ENCODE results near the gene RGS10.

Gene RGS10

DNA sequence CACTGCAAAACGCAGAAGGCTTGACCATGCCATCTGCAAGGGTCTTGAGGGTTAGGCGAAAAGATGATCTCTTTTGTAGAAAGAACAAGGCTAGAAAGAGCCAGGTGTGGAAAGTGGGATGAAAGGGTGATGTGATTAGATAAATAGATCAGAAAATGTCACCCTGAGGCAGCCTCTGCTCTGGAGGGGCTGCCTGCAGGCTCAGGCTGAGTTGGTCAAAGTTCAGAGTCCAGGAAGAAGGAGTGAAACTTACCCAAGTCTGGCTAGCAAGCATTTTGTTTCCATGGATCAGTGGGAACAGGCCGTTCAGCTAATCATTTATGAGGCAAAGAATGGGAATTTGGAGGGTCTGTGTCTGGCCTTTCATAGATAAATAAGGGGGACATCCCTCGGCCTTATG is 79.7 kb downstream of the RGS10 start:
- H3K4me1 Mint-ChIP-seq: peaks cover 11% of the 10 kb centered on the region
- peaks cover 19% of the 10 kb centered on the region for H3K9me3 Mint-ChIP-seq
- H3K27me3 Mint-ChIP-seq (ENCODE audit: low read depth, poor library complexity): peaks cover 12% of the 10 kb centered on the region
- DNase-seq: no peak
- no peak overlapping the region for H3K27ac Mint-ChIP-seq
- peaks cover 13% of the 10 kb centered on the region for H3K36me3 Mint-ChIP-seq (ENCODE audit: low read depth)
- TF ChIP-seq, protein P1, sequence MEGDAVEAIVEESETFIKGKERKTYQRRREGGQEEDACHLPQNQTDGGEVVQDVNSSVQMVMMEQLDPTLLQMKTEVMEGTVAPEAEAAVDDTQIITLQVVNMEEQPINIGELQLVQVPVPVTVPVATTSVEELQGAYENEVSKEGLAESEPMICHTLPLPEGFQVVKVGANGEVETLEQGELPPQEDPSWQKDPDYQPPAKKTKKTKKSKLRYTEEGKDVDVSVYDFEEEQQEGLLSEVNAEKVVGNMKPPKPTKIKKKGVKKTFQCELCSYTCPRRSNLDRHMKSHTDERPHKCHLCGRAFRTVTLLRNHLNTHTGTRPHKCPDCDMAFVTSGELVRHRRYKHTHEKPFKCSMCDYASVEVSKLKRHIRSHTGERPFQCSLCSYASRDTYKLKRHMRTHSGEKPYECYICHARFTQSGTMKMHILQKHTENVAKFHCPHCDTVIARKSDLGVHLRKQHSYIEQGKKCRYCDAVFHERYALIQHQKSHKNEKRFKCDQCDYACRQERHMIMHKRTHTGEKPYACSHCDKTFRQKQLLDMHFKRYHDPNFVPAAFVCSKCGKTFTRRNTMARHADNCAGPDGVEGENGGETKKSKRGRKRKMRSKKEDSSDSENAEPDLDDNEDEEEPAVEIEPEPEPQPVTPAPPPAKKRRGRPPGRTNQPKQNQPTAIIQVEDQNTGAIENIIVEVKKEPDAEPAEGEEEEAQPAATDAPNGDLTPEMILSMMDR (IDR thresholded peaks at IDR 0.05): no peak
- H3K4me3 Mint-ChIP-seq: no peak overlapping the region

GRCh38 chr10:119461923-119462322 is 80.6 kb downstream of the RGS10 start:
- Mint-ChIP-seq H3K27me3 (ENCODE audit: low read depth, poor library complexity) (peaks cover 9% of the 10 kb centered on the region), H3K4me1 (peaks cover 11% of the 10 kb centered on the region), H3K4me3 (no peak overlapping the region), H3K9me3 (peaks cover 19% of the 10 kb centered on the region), H3K36me3 (ENCODE audit: low read depth) (peaks cover 13% of the 10 kb centered on the region), H3K27ac (no peak overlapping the region)
- no peak for DNase-seq
- TF ChIP-seq, protein P1 (IDR thresholded peaks at IDR 0.05): no peak

DNA sequence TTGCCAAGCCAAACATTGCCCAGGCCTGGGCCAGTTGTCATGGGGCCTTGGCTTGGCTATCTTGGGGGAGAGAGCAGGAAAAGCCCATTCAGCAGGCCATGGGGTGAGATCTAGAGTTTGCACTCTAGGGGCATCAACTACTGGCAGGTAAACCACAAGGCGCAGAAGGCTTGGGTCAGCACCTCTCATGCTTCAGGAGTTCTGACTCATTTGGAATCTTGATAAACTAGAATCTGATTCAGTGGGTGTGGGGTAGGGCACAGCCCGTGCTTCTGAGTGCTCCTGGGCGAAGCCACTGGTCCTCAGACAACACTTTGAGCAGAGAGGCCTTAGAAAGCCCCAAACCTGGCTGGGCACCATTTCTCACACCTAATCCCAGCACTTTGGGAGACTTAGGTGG is 81.1 kb downstream of the RGS10 start:
- Mint-ChIP-seq H3K27me3 (ENCODE audit: low read depth, poor library complexity) (peaks cover 9% of the 10 kb centered on the region), H3K9me3 (peaks cover 19% of the 10 kb centered on the region), H3K4me1 (peaks cover 11% of the 10 kb centered on the region), H3K36me3 (ENCODE audit: low read depth) (peaks cover 13% of the 10 kb centered on the region), H3K4me3 (no peak overlapping the region), H3K27ac (no peak overlapping the region)
- TF ChIP-seq, protein P1 (IDR thresholded peaks at IDR 0.05): no peak
- DNase-seq: no peak

DNA sequence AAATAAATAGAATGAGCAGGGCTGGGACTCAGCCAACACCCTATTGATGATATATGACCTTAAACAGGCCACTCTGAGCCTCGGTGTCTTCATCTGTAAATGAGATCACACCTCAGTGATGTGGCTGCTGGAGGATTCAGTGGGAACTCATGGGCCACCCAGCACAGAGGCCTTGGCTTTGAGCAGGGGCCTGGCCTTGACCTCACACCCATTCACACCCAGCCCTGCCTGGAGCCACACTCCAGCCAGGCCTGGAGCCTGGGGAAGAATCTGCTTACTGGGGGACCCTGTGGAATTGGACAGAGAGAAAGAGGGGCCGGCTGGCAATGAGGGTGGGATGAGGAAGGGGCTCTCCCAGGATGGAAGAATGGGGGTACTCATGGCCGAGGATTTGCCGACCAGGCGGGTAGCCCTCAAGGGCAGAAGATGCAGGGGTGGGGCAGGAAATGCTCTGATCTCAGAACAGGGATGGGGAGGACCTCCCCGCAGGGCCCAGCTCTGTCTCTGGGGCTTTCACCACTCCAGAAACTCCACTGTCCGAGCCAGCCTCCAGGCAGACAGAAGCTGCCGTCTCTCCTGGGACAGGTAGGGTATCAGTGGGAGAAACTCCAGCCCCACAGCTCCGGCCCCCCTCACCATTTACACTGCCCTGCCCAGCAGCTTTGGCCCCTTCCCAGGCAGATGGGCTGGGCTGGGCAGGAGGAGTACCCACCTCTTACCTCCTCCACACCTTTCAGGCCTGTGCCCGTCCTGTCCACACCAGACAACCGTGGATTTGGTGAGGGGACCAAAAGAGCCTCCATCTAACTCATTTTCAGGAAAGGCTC is 81.9 kb downstream of the RGS10 start:
- Mint-ChIP-seq H3K4me3 (no peak overlapping the region), H3K36me3 (ENCODE audit: low read depth) (peaks cover 18% of the 10 kb centered on the region), H3K4me1 (peaks cover 11% of the 10 kb centered on the region), H3K27ac (no peak overlapping the region), H3K9me3 (peaks cover 19% of the 10 kb centered on the region), H3K27me3 (ENCODE audit: low read depth, poor library complexity) (peaks cover 9% of the 10 kb centered on the region)
- DNase-seq: no peak
- TF ChIP-seq, protein P1 (IDR thresholded peaks at IDR 0.05): no peak

GRCh38 chr10:119459681-119460340 is 82.7 kb downstream of the RGS10 start:
- Mint-ChIP-seq H3K27me3 (ENCODE audit: low read depth, poor library complexity) (peaks cover 9% of the 10 kb centered on the region), H3K9me3 (peaks cover 19% of the 10 kb centered on the region), H3K4me3 (no peak overlapping the region), H3K4me1 (peaks cover 11% of the 10 kb centered on the region), H3K36me3 (ENCODE audit: low read depth) (peaks cover 21% of the 10 kb centered on the region), H3K27ac (no peak overlapping the region)
- no peak for DNase-seq
- TF ChIP-seq, protein P1 (IDR thresholded peaks at IDR 0.05): no peak

Measured in nephron progenitor cell (in vitro differentiated cells).